ENCODE data around the gene SOX18. TPM values are rescaled to one million over a fixed set of nuclear protein-coding genes. Genes with fewer than 3 reads are reported as not detected.
A peak's percentile ranks its signal among the peaks of the same experiment; 100 is the strongest.

Gene SOX18
- total RNA-seq, 4 donors from 2014 or later: 5.6 to 19.0 (median 12.8) TPM

- Histone ChIP-seq H3K27me3 (peaks cover 0 to 99% (median 43%) of the 10 kb centered on the region in 4 donors), H3K9me3 (no peaks in the 10 kb centered on the region), H3K27ac (replicated peaks in 1 of 4) (peak overlapping the region in 3 of 4 donors; percentile 45 to 55 (median 50)), H3K4me3 (peak overlapping the region in 1 of 4 donors; percentile 30), H3K4me1 (peaks cover 20 to 54% (median 44%) of the 10 kb centered on the region in 4 donors), H3K36me3 (peaks cover 0 to 21% (median 0%) of the 10 kb centered on the region in 4 donors)
- intact Hi-C loops (cut with DNase I): no loop called here
- 63% methylated on average over 14 of the region's 14 CpGs for WGBS
- TF ChIP-seq POLR2A (IDR thresholded peaks at IDR 0.05; ENCODE audit: low read depth) (no peak), POLR2AphosphoS5 (IDR thresholded peaks at IDR 0.05) (peak; percentile 30 to 44), EP300 (IDR thresholded peaks at IDR 0.05) (no peak)
- DNase-seq (ENCODE audit: extremely low spot score): no peak
These were observed 4.8 kb downstream of the SOX18 start for GRCh38 chr20:64044484-64045247.

DNA sequence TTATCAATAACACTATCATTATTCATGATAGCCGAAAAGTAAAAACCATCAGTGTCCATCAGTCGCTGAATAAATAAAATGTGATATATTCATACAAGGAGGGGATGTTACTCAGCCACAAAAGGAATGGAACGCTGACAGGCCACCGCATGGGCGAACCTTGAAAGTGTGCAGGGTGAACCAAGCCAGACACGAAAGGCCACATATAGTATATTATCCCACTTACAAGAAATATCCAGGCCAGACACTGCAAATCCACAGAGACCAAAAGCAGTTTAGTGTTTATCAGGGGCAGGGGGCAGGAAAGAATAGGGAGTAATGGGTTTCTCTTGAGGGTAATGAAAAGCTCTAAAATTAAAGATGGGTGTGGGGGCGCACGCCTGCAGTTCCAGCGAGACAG is 5.7 kb downstream of the SOX18 start:
- 85% methylated on average over 9 of the region's 9 CpGs for WGBS
- intact Hi-C loops (cut with DNase I): no loop called here
- Histone ChIP-seq H3K36me3 (peaks cover 0 to 21% (median 0%) of the 10 kb centered on the region in 4 donors), H3K4me1 (peaks cover 25 to 56% (median 47%) of the 10 kb centered on the region in 4 donors), H3K9me3 (no peaks in the 10 kb centered on the region), H3K4me3 (no peak overlapping the region), H3K27ac (replicated peaks in 1 of 4) (no peak overlapping the region), H3K27me3 (peaks cover 0 to 99% (median 48%) of the 10 kb centered on the region in 4 donors)
- TF ChIP-seq EP300 (IDR thresholded peaks at IDR 0.05): no peak
- TF ChIP-seq POLR2AphosphoS5 (IDR thresholded peaks at IDR 0.05): no peak
- no peak for TF ChIP-seq POLR2A (IDR thresholded peaks at IDR 0.05; ENCODE audit: low read depth)
- TF ChIP-seq, protein P1, sequence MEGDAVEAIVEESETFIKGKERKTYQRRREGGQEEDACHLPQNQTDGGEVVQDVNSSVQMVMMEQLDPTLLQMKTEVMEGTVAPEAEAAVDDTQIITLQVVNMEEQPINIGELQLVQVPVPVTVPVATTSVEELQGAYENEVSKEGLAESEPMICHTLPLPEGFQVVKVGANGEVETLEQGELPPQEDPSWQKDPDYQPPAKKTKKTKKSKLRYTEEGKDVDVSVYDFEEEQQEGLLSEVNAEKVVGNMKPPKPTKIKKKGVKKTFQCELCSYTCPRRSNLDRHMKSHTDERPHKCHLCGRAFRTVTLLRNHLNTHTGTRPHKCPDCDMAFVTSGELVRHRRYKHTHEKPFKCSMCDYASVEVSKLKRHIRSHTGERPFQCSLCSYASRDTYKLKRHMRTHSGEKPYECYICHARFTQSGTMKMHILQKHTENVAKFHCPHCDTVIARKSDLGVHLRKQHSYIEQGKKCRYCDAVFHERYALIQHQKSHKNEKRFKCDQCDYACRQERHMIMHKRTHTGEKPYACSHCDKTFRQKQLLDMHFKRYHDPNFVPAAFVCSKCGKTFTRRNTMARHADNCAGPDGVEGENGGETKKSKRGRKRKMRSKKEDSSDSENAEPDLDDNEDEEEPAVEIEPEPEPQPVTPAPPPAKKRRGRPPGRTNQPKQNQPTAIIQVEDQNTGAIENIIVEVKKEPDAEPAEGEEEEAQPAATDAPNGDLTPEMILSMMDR (IDR thresholded peaks at IDR 0.05): no peak
- DNase-seq (ENCODE audit: extremely low spot score): no peak

DNA sequence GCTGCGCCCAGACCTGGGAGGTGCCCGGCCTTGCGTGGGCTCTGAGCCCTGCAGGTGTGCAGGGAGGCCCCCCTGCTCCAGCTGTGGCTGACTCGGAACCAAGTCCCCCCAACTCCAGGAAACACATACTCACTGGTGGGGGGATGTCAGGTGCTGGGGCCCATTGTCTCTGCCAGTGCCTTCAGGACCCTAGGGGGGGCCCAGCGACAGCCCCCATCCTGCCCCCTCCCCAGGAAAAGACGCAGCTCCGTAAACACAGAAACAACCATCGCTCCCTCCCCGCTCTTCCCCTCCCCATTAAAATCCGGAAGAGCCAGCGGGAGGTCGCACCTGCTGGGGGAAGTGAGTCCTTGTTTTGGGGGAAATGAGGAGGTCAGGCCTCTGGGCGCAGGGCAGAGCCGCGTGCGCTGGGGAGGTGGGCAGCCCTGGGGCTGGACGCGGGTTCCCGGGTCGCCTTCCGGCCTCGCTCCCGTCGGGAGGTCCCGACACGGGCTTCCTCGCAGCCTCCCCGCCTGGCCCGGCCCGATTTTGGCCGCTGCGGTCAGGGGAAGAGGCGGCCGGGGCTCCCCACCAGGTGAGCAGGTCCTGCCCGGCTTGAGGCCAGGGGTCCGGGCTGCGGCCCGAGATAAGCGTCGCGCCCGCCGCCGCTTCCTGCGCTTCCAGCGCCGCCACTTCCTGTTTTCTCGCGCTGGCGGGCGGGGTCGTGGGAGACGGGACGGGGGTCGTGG is 7.2 kb downstream of the SOX18 start:
- 15% methylated on average over 2 of the region's 55 CpGs for WGBS
- peaks cover 37 to 60% (median 53%) of the 10 kb centered on the region in 4 donors for H3K4me1 ChIP-seq

GRCh38 chr20:64041781-64042053 is 7.7 kb downstream of the SOX18 start:
- Histone ChIP-seq H3K4me1 (peaks cover 37 to 60% (median 53%) of the 10 kb centered on the region in 4 donors), H3K9me3 (no peaks in the 10 kb centered on the region), H3K4me3 (peak overlapping the region; percentile 43 to 56 (median 47)), H3K27me3 (peaks cover 3 to 99% (median 56%) of the 10 kb centered on the region in 4 donors), H3K27ac (replicated peaks in 1 of 4) (peak overlapping the region in 3 of 4 donors; percentile 65 to 75 (median 71)), H3K36me3 (peaks cover 0 to 6% (median 0%) of the 10 kb centered on the region in 4 donors)
- 3% methylated on average over 5 of the region's 11 CpGs for WGBS
- DNase-seq (ENCODE audit: extremely low spot score): no peak
- intact Hi-C loops (cut with DNase I): no loop called here
- TF ChIP-seq EP300 (IDR thresholded peaks at IDR 0.05) (no peak), POLR2AphosphoS5 (IDR thresholded peaks at IDR 0.05) (no peak), POLR2A (IDR thresholded peaks at IDR 0.05; ENCODE audit: low read depth) (no peak)
- TF ChIP-seq, protein P1 (IDR thresholded peaks at IDR 0.05): no peak

More for the DNA sequence above, 7.2 kb downstream of the SOX18 start:
- Histone ChIP-seq H3K9me3 (no peaks in the 10 kb centered on the region), H3K27ac (replicated peaks in 1 of 4) (peak overlapping the region in 3 of 4 donors; percentile 65 to 75 (median 71)), H3K27me3 (peaks cover 3 to 99% (median 53%) of the 10 kb centered on the region in 4 donors), H3K4me3 (peak overlapping the region; percentile 43 to 56 (median 47)), H3K36me3 (peaks cover 0 to 11% (median 0%) of the 10 kb centered on the region in 4 donors)
- intact Hi-C loops (cut with DNase I): no loop called here
- TF ChIP-seq EP300 (IDR thresholded peaks at IDR 0.05): no peak
- TF ChIP-seq, protein P1 (IDR thresholded peaks at IDR 0.05): no peak
- no peak for TF ChIP-seq POLR2A (IDR thresholded peaks at IDR 0.05; ENCODE audit: low read depth)
- no peak for TF ChIP-seq POLR2AphosphoS5 (IDR thresholded peaks at IDR 0.05)
- DNase-seq (ENCODE audit: extremely low spot score): no peak
